ENCODE results near the gene PROM2. TPM values are rescaled to one million over a fixed set of nuclear protein-coding genes. Genes with fewer than 3 reads are reported as not detected.

Gene PROM2
- total RNA-seq, 1 experiment from 2014 or later, result 64.2 TPM

GRCh38 chr2:95260028-95261023, 13.9 kb upstream of the PROM2 start:
- no peak overlapping the region for H3K4me2 ChIP-seq (ENCODE audit: low read length)
- no peaks in the 10 kb centered on the region for H3F3A ChIP-seq (ENCODE audit: low read length, unreplicated experiment)
- H4K20me1 ChIP-seq (ENCODE audit: low read length), result no peaks in the 10 kb centered on the region
- no peak for TF ChIP-seq EZH2phosphoT487 (IDR thresholded peaks at IDR 0.05; ENCODE audit: borderline replicate concordance, low read length)
- TF ChIP-seq EZH2 (IDR thresholded peaks at IDR 0.05; ENCODE audit: low read length, unreplicated experiment), result no peak
- TF ChIP-seq CTCF (conservative IDR thresholded peaks at IDR 0.05; ENCODE audit: low read depth, low read length), result no peak
- BruUV-seq (replicated peaks), result no TSS peak
- H3K27ac ChIP-seq (ENCODE audit: low read length), result no peak overlapping the region
- ChIA-PET CTCF (no interaction called here), POLR2A (ENCODE audit: unreplicated experiment) (no interaction called here)
- intact Hi-C loops (cut with micrococcal nuclease), result no loop called here
- ATAC-seq (no peak), DNase-seq (no peak)
- no peak overlapping the region for H3K4me3 ChIP-seq (ENCODE audit: low read length)
- H3K9me2 ChIP-seq (replicated peaks; ENCODE audit: low read length), result no peaks in the 10 kb centered on the region
- H3K36me3 ChIP-seq (ENCODE audit: low read depth, low read length), result no peaks in the 10 kb centered on the region
- H3K27me3 ChIP-seq (ENCODE audit: low read length), result no peaks in the 10 kb centered on the region
- no peak overlapping the region for H2AFZ ChIP-seq (ENCODE audit: low read length)
- H3K9me3 ChIP-seq (ENCODE audit: low read length), result no peaks in the 10 kb centered on the region
- no peak overlapping the region for H3K9ac ChIP-seq (ENCODE audit: low read length)
- H3K79me2 ChIP-seq (ENCODE audit: low read length), result no peaks in the 10 kb centered on the region
- no peaks in the 10 kb centered on the region for H3K4me1 ChIP-seq (ENCODE audit: insufficient read depth, low read length)

GRCh38 chr2:95261602-95262001, 12.6 kb upstream of the PROM2 start:
- no peaks in the 10 kb centered on the region for H3F3A ChIP-seq (ENCODE audit: low read length, unreplicated experiment)
- TF ChIP-seq EZH2phosphoT487 (IDR thresholded peaks at IDR 0.05; ENCODE audit: borderline replicate concordance, low read length) (no peak), CTCF (conservative IDR thresholded peaks at IDR 0.05; ENCODE audit: low read depth, low read length) (no peak), EZH2 (IDR thresholded peaks at IDR 0.05; ENCODE audit: low read length, unreplicated experiment) (no peak)
- DNase-seq (no peak), ATAC-seq (no peak)
- ChIA-PET CTCF (no interaction called here), POLR2A (ENCODE audit: unreplicated experiment) (no interaction called here)
- no peaks in the 10 kb centered on the region for H3K9me2 ChIP-seq (replicated peaks; ENCODE audit: low read length)
- H3K27me3 ChIP-seq (ENCODE audit: low read length), result no peaks in the 10 kb centered on the region
- H2AFZ ChIP-seq (ENCODE audit: low read length), result no peak overlapping the region
- H3K79me2 ChIP-seq (ENCODE audit: low read length), result no peaks in the 10 kb centered on the region
- H3K9me3 ChIP-seq (ENCODE audit: low read length), result no peaks in the 10 kb centered on the region
- intact Hi-C loops (cut with micrococcal nuclease), result no loop called here
- no peaks in the 10 kb centered on the region for H4K20me1 ChIP-seq (ENCODE audit: low read length)
- H3K27ac ChIP-seq (ENCODE audit: low read length), result no peak overlapping the region
- no peak overlapping the region for H3K4me2 ChIP-seq (ENCODE audit: low read length)
- H3K4me3 ChIP-seq (ENCODE audit: low read length), result no peak overlapping the region
- no TSS peak for BruUV-seq (replicated peaks)
- no peaks in the 10 kb centered on the region for H3K36me3 ChIP-seq (ENCODE audit: low read depth, low read length)
- no peak overlapping the region for H3K9ac ChIP-seq (ENCODE audit: low read length)
- no peaks in the 10 kb centered on the region for H3K4me1 ChIP-seq (ENCODE audit: insufficient read depth, low read length)

Data from PC-3 (cell line).